ENCODE measurements around the gene RUFY2. TPM values are rescaled to one million over a fixed set of nuclear protein-coding genes. Genes with fewer than 3 reads are reported as not detected.
"Not testable (repeated sequence)": the region's sequence is repeated elsewhere in the genome, so short reads cannot be mapped to it uniquely, and the experiment has no call there.

RUFY2 gene
- polyA plus RNA-seq, 1 donor from 2014 or later = 7.5 TPM

GRCh38 chr10:68315582-68315981 is 91.5 kb downstream of the RUFY2 start:
- H3K27ac Mint-ChIP-seq = peak overlapping the region in 1 of 3 donors; percentile 88
- H3K4me3 Mint-ChIP-seq = no peak overlapping the region
- peaks cover 5% of the 10 kb centered on the region for H3K36me3 Mint-ChIP-seq
- H3K9me3 Mint-ChIP-seq = peaks cover 2 to 13% (median 11%) of the 10 kb centered on the region in 3 donors
- peaks cover 0 to 4% (median 2%) of the 10 kb centered on the region in 3 donors for H3K4me1 Mint-ChIP-seq
- H3K27me3 Mint-ChIP-seq = no peaks in the 10 kb centered on the region

GRCh38 chr10:68314930-68315329 is 92.1 kb downstream of the RUFY2 start:
- H3K4me3 Mint-ChIP-seq, H3K27me3 Mint-ChIP-seq, H3K36me3 Mint-ChIP-seq, H3K27ac Mint-ChIP-seq, H3K4me1 Mint-ChIP-seq: not testable (repeated sequence)
- H3K9me3 Mint-ChIP-seq = peaks cover 2 to 13% (median 11%) of the 10 kb centered on the region in 3 donors

GRCh38 chr10:68310531-68310930 is 96.5 kb downstream of the RUFY2 start:
- no peaks in the 10 kb centered on the region for H3K36me3 Mint-ChIP-seq
- peaks cover 0 to 2% (median 0%) of the 10 kb centered on the region in 3 donors for H3K9me3 Mint-ChIP-seq
- no peak overlapping the region for H3K27ac Mint-ChIP-seq
- H3K4me3 Mint-ChIP-seq = no peak overlapping the region
- peaks cover 0 to 4% (median 0%) of the 10 kb centered on the region in 3 donors for H3K4me1 Mint-ChIP-seq
- H3K27me3 Mint-ChIP-seq = no peaks in the 10 kb centered on the region

DNA sequence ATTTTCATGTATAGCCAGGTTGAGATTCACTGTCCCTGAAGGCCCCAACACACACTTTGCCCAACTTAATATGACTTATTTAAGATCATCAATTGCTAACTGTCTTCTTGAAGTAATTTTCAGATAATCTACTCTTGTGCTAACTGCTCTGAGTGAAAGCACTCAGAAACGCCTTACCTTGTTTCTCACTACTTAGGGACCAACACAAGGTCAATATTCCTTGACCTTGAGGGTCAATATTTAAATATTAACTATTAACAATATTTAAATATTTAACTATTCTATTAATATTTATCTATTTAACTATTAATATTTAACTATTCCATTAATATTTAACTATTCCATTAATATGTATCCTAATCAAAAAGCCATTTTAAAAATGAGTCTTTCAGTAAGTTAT is 101.2 kb downstream of the RUFY2 start:
- Mint-ChIP-seq H3K27ac (no peak overlapping the region), H3K4me1 (peaks cover 11 to 14% (median 12%) of the 10 kb centered on the region in 3 donors), H3K36me3 (no peaks in the 10 kb centered on the region), H3K4me3 (no peak overlapping the region), H3K27me3 (no peaks in the 10 kb centered on the region), H3K9me3 (no peaks in the 10 kb centered on the region)

GRCh38 chr10:68303849-68304412 is 103.1 kb downstream of the RUFY2 start:
- H3K27me3 Mint-ChIP-seq = no peaks in the 10 kb centered on the region
- H3K4me1 Mint-ChIP-seq = peaks cover 20 to 24% (median 21%) of the 10 kb centered on the region in 3 donors
- H3K36me3 Mint-ChIP-seq = no peaks in the 10 kb centered on the region
- H3K27ac Mint-ChIP-seq = no peak overlapping the region
- H3K9me3 Mint-ChIP-seq = no peaks in the 10 kb centered on the region
- no peak overlapping the region for H3K4me3 Mint-ChIP-seq

GRCh38 chr10:68302871-68303270 is 104.2 kb downstream of the RUFY2 start:
- Mint-ChIP-seq H3K27ac (no peak overlapping the region), H3K9me3 (no peaks in the 10 kb centered on the region), H3K27me3 (no peaks in the 10 kb centered on the region), H3K4me3 (no peak overlapping the region), H3K36me3 (no peaks in the 10 kb centered on the region), H3K4me1 (peaks cover 20 to 24% (median 21%) of the 10 kb centered on the region in 3 donors)

DNA sequence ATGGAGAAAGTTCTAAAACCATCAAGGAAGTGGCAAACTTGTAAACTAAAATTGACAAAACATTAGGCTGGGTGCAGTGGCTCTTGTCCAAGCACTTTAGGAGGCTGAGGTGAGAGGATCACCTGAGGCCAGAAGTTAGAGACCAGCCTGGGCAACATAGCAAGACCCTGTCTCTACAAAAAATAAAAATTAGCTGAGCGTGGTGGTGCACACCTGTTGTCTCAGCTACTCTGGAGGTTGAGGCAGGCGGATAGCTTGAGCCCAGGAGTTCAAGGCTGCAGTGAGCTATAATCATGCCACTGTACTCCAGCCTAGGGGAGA is 104.6 kb downstream of the RUFY2 start:
- no peaks in the 10 kb centered on the region for H3K9me3 Mint-ChIP-seq
- peaks cover 20 to 24% (median 21%) of the 10 kb centered on the region in 3 donors for H3K4me1 Mint-ChIP-seq
- H3K27ac Mint-ChIP-seq = peak overlapping the region in 1 of 3 donors; percentile 0
- H3K27me3 Mint-ChIP-seq = no peaks in the 10 kb centered on the region
- no peaks in the 10 kb centered on the region for H3K36me3 Mint-ChIP-seq
- H3K4me3 Mint-ChIP-seq = no peak overlapping the region

DNA sequence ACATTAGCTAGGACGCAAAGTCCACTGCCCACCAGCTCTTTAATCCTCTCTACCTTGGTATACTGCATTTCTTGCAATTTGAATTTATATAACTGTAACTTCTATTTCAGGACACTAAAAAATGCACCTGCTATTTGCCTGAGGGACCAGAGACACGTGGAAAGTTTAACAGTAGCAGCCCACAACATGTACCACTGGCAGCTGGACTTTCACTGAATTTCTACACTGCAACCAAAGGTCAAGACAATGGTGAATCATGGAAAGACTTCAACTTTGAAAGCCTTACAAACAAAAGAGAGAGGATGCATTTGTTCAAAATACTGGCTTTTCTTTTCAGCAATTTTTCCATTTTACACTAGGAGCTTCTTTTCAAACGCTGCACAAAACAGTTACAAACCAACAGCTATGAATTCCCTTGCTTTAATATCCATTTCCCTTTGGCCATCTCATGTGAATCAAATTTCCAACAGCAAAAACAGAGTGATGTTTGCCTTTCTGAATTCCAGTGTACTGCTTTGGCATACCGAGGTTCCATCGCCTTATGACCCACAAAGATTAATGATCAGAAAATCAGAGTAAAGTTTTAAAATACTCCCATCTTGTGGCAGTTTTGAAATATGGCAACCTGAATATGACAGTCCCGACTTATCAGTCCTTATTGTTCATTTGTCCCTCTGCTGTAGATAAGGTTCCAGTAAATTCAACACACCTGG is 105.1 kb downstream of the RUFY2 start:
- peak overlapping the region in 2 of 3 donors; percentile 0 to 90 for H3K27ac Mint-ChIP-seq
- peaks cover 20 to 24% (median 21%) of the 10 kb centered on the region in 3 donors for H3K4me1 Mint-ChIP-seq
- no peaks in the 10 kb centered on the region for H3K9me3 Mint-ChIP-seq
- no peaks in the 10 kb centered on the region for H3K27me3 Mint-ChIP-seq
- peak overlapping the region in 1 of 4 donors; percentile 90 for H3K4me3 Mint-ChIP-seq
- no peaks in the 10 kb centered on the region for H3K36me3 Mint-ChIP-seq

DNA sequence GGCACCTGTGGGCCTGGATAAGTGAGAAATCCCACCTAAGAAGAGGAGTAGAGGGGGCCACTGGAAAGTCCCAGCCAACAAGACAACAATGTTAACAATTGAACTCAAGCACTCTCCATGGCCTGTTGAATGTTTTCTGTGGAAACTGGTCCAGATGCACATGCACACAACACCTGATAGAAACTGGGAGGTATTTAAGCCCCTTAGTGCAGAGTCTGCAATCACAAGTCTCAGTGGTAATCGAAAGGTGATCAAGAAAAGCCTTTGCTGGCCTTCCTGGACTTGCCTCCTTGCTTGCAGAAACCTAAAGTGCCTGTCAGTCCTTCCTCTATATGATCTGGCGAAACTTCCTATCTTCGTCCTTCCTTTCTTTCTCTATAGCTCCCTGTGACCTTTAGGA is 105.8 kb downstream of the RUFY2 start:
- Mint-ChIP-seq H3K27ac (peak overlapping the region in 1 of 3 donors; percentile 90), H3K4me1 (peaks cover 20 to 29% (median 21%) of the 10 kb centered on the region in 3 donors), H3K36me3 (no peaks in the 10 kb centered on the region), H3K9me3 (no peaks in the 10 kb centered on the region), H3K27me3 (no peaks in the 10 kb centered on the region), H3K4me3 (peak overlapping the region in 2 of 4 donors; percentile 84 to 90)

GRCh38 chr10:68296843-68297663 is 110.0 kb downstream of the RUFY2 start:
- Mint-ChIP-seq H3K9me3 (no peaks in the 10 kb centered on the region), H3K4me1 (peaks cover 18 to 27% (median 19%) of the 10 kb centered on the region in 3 donors)

More at GRCh38 chr10:68296843-68297663, 110.0 kb downstream of the RUFY2 start:
- Mint-ChIP-seq H3K27ac (no peak overlapping the region), H3K4me3 (peak overlapping the region in 2 of 4 donors; percentile 25 to 64), H3K27me3 (no peaks in the 10 kb centered on the region), H3K36me3 (no peaks in the 10 kb centered on the region)

Other genes with a start within 250 kb of the RUFY2 start
- gene ATOH7, start 175.2 kb downstream of the RUFY2 start, polyA plus RNA-seq = not detected
- gene HNRNPH3, start 75.2 kb downstream of the RUFY2 start, polyA plus RNA-seq = 122 TPM
- gene PBLD, start 74.3 kb downstream of the RUFY2 start, polyA plus RNA-seq = 0.45 TPM
- 0.23 TPM for gene DNA2, start 64.7 kb upstream of the RUFY2 start, polyA plus RNA-seq
- 4.6 TPM for gene SLC25A16, start 120.2 kb upstream of the RUFY2 start, polyA plus RNA-seq
- gene TET1, start 153.1 kb upstream of the RUFY2 start, polyA plus RNA-seq = 1.0 TPM

All from IgD-negative memory B cell (primary cell).